ENCODE measurements around the gene IP6K2. TPM values are rescaled to one million over a fixed set of nuclear protein-coding genes. Genes with fewer than 3 reads are reported as not detected.

The IP6K2 gene
- total RNA-seq, 1 experiment from 2014 or later: 117 TPM

DNA sequence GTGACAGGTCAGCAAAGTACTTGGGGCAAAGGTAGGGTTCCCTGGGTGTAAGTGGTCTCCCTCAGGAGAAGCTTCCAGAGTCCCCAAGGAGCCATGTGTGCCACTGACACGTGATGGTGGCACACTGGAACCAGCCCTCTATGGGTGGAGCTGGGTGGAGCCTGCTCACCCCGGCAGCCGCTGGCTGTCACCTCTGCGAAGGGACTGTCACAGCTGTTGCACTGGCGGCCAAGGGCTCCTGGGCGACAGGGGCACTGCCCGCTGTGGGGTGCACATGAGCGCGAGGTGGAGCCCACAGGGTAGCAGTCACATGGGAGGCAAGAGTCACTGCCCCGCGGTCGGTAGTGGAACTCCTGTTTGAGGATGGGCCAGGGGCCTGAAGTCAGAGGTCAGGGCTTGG is 66.3 kb downstream of the IP6K2 start:
- intact Hi-C loops (cut with micrococcal nuclease): no loop called here
- DNase-seq (ENCODE audit: unreplicated experiment): no peak
- Mint-ChIP-seq H3K27ac (ENCODE audit: low read depth, unreplicated experiment) (no peak overlapping the region), H3K4me1 (ENCODE audit: insufficient read depth, unreplicated experiment) (peaks cover 5% of the 10 kb centered on the region), H3K9me3 (ENCODE audit: unreplicated experiment) (no peaks in the 10 kb centered on the region), H3K36me3 (ENCODE audit: insufficient read depth, unreplicated experiment) (no peaks in the 10 kb centered on the region), H3K27me3 (ENCODE audit: insufficient read depth, unreplicated experiment) (no peaks in the 10 kb centered on the region), H3K4me3 (ENCODE audit: unreplicated experiment) (no peak overlapping the region)
- TF ChIP-seq, protein P1, sequence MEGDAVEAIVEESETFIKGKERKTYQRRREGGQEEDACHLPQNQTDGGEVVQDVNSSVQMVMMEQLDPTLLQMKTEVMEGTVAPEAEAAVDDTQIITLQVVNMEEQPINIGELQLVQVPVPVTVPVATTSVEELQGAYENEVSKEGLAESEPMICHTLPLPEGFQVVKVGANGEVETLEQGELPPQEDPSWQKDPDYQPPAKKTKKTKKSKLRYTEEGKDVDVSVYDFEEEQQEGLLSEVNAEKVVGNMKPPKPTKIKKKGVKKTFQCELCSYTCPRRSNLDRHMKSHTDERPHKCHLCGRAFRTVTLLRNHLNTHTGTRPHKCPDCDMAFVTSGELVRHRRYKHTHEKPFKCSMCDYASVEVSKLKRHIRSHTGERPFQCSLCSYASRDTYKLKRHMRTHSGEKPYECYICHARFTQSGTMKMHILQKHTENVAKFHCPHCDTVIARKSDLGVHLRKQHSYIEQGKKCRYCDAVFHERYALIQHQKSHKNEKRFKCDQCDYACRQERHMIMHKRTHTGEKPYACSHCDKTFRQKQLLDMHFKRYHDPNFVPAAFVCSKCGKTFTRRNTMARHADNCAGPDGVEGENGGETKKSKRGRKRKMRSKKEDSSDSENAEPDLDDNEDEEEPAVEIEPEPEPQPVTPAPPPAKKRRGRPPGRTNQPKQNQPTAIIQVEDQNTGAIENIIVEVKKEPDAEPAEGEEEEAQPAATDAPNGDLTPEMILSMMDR (IDR thresholded peaks at IDR 0.05; ENCODE audit: unreplicated experiment): no peak
- CTCF ChIA-PET: no interaction called here
- POLR2A ChIA-PET: no interaction called here
- BruUV-seq (replicated peaks): no TSS peak

DNA sequence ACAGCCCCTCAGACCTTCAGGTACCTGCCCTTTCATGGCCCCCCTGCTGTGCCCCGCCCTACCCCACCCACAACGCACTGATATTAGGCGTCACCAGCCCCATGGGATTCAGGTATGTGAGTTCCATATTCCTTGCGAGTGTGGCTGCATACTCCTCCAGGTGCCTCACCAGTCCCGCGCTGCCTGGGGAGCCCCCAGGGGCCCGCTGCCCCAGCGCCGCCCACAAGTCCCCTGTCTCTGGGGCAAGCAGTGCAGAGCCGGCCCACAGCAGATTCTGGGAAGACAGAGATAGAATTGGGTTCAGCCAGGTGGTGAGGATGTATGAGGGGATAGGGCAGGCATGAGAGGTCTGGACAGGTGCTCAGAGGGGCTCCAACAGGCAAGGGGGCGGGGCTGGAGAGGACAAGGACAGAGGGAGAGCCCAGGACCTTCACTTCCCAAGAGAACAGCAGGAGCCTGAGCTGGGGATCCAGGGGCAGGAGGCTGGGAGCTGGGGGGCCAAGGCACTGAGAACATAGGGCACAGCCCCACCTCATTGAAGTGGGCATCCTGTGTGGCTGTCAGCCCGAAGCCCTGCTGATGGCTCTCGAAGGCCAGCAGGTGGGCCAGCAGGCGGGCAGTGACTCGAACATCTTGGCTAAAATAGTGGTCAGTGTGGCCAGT is 68.7 kb downstream of the IP6K2 start:
- no peak overlapping the region for H3K27ac Mint-ChIP-seq (ENCODE audit: low read depth, unreplicated experiment)
- H3K27me3 Mint-ChIP-seq (ENCODE audit: insufficient read depth, unreplicated experiment): no peaks in the 10 kb centered on the region
- no peak overlapping the region for H3K4me3 Mint-ChIP-seq (ENCODE audit: unreplicated experiment)
- CTCF ChIA-PET: no interaction called here
- no TSS peak for BruUV-seq (replicated peaks)
- H3K9me3 Mint-ChIP-seq (ENCODE audit: unreplicated experiment): no peaks in the 10 kb centered on the region
- POLR2A ChIA-PET: no interaction called here
- DNase-seq (ENCODE audit: unreplicated experiment): no peak
- intact Hi-C loops (cut with micrococcal nuclease): no loop called here
- TF ChIP-seq, protein P1 (IDR thresholded peaks at IDR 0.05; ENCODE audit: unreplicated experiment): no peak
- peaks cover 5% of the 10 kb centered on the region for H3K4me1 Mint-ChIP-seq (ENCODE audit: insufficient read depth, unreplicated experiment)
- peaks cover 6% of the 10 kb centered on the region for H3K36me3 Mint-ChIP-seq (ENCODE audit: insufficient read depth, unreplicated experiment)

DNA sequence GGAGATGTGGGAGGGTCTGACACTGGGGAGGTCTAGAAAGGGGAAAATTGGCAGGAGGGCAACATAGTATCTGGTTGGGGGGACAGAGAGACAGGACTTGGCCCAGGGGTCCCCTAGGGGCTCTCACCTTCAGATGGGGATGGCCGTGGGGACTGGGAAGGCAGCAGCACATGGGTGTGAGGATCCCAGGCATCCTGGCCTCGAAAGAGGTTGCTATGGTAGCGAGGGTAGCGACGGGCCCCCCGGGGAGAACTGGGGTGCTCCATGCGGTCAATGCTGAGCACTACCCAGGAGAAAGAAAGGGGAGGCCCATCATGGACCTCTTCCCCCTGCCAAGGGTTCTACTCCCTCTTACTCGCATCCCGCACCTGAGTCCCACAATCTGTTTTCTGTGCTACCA is 69.3 kb downstream of the IP6K2 start:
- no TSS peak for BruUV-seq (replicated peaks)
- H3K36me3 Mint-ChIP-seq (ENCODE audit: insufficient read depth, unreplicated experiment): peaks cover 6% of the 10 kb centered on the region
- no peaks in the 10 kb centered on the region for H3K9me3 Mint-ChIP-seq (ENCODE audit: unreplicated experiment)
- no peak overlapping the region for H3K27ac Mint-ChIP-seq (ENCODE audit: low read depth, unreplicated experiment)
- intact Hi-C loops (cut with micrococcal nuclease): no loop called here
- CTCF ChIA-PET: no interaction called here
- TF ChIP-seq, protein P1 (IDR thresholded peaks at IDR 0.05; ENCODE audit: unreplicated experiment): no peak
- no peak overlapping the region for H3K4me3 Mint-ChIP-seq (ENCODE audit: unreplicated experiment)
- POLR2A ChIA-PET: no interaction called here
- peaks cover 5% of the 10 kb centered on the region for H3K4me1 Mint-ChIP-seq (ENCODE audit: insufficient read depth, unreplicated experiment)
- no peaks in the 10 kb centered on the region for H3K27me3 Mint-ChIP-seq (ENCODE audit: insufficient read depth, unreplicated experiment)
- DNase-seq (ENCODE audit: unreplicated experiment): no peak

DNA sequence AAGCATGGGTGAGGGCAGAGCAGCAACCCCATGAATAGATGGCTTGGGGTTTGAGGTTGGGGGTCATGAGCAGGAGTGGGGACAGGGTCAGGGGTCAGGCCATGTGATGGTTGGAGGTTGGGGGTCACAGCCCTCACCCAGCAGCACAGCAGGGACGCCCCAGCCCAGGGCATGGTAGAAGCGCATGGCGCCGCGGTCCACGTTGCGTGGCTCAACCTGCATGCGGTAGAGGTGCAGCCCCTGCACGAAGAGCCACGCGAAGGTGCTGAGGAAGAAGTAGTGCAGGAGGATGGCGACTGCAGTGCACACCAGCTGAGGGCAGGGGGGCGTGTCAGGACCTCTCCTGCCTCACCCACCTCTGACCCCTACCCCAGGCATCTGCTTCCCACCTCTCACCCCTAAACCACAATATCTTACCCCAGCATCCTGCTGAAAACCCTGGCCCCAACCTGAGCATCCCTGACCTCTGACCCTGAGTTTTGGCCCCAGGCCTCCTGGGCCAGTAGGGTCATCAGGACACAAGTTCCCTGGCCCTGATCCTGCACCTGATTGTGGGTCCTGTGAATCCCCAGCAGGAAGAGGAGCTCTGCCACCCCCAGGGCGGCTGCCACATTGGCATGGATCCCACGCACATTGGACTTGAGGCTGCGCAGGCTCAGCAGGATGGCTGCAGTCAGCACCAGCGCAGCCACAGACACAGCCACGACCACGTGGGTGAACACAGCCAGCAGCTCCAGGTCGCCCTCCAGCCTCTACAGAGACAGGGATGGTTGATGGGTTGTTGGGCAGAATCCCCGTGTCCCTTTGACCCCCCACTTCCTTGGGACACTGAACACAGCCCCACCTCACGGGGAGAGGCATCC is 71.9 kb downstream of the IP6K2 start:
- no peak overlapping the region for H3K4me3 Mint-ChIP-seq (ENCODE audit: unreplicated experiment)
- POLR2A ChIA-PET: interaction anchor here (0.6 to 2.0 kb wide), 3 partner anchors 8 to 133 kb away, joined by 4 to 6 read pairs (median 5); partner anchors contain the start of gene SLC26A6
- CTCF ChIA-PET: interaction anchor here (0.6 kb wide), 1 partner anchor 18 kb away, joined by 3 read pairs; the partner anchor contains the start of gene CELSR3

More for the DNA sequence above, 71.9 kb downstream of the IP6K2 start:
- TF ChIP-seq, protein P1 (IDR thresholded peaks at IDR 0.05; ENCODE audit: unreplicated experiment): no peak
- Mint-ChIP-seq H3K36me3 (ENCODE audit: insufficient read depth, unreplicated experiment) (peaks cover 10% of the 10 kb centered on the region), H3K27me3 (ENCODE audit: insufficient read depth, unreplicated experiment) (no peaks in the 10 kb centered on the region), H3K4me1 (ENCODE audit: insufficient read depth, unreplicated experiment) (no peaks in the 10 kb centered on the region), H3K9me3 (ENCODE audit: unreplicated experiment) (no peaks in the 10 kb centered on the region), H3K27ac (ENCODE audit: low read depth, unreplicated experiment) (no peak overlapping the region)
- no TSS peak for BruUV-seq (replicated peaks)
- DNase-seq (ENCODE audit: unreplicated experiment): no peak
- intact Hi-C loops (cut with micrococcal nuclease): no loop called here
